Endothelial cell of umbilical vein (primary cell): ENCODE data around the gene CDC37. TPM values are rescaled to one million over a fixed set of nuclear protein-coding genes. Genes with fewer than 3 reads are reported as not detected.

ENCODE experiments used
- BruUV-seq: library from RNA; stranded (reverse); fragments of 400-500 nt; replicated peaks from 2 replicates; lab custom pipeline; 2021; lab: Mats Ljungman, UMichigan
- CTCF ChIA-PET: fragments of 300-600, 350-600 bp; sonication (Branson Sonifier 250); formaldehyde crosslinking; loops from one replicate; lab custom pipeline; 2021; ENCODE audit warnings: antibody characterized with exemption, inconsistent platforms; lab: Charles Lee
- POLR2A ChIA-PET: fragments of 300-600, 350-600 bp; sonication (Branson Sonifier 250); formaldehyde crosslinking; loops from one replicate; lab custom pipeline; 2021; ENCODE audit warnings: antibody characterized with exemption, inconsistent platforms; lab: Charles Lee
- DNase-seq: peaks from one replicate; pipeline ENCODE4 v3.0.0-alpha.2; 2011; ENCODE audit warnings: low read depth, low spot score
- FAIRE-seq: peaks from 2 replicates; lab custom pipeline; 2011; peaks lifted over from hg19 to GRCh38; lab: Jason Lieb, UNC
- H2AFZ ChIP-seq: 2 replicates; pipeline ENCODE4 v1.6.0; 2012; ENCODE audit warnings: low read depth, low read length, control low read depth, inconsistent platforms
- H3K27ac ChIP-seq: 2 replicates; pipeline ENCODE4 v1.5.1; 2011; ENCODE audit warnings: low read depth, mild to moderate bottlenecking, control low read depth, low read length, moderate library complexity; ENCODE audit not compliant: insufficient read depth
- H3K27me3 ChIP-seq, 2 experiments: 2 replicates each; pipeline versions ENCODE4 v1.6.0 to v1.6.1; 2011; ENCODE audit warnings: low read length in 2 of 2, mixed read lengths in 1 of 2; ENCODE audit not compliant: control insufficient read depth in 2 of 2, insufficient read depth in 2 of 2
- H3K36me3 ChIP-seq, 2 experiments: 2 replicates in 1 of 2; 3 replicates in 1 of 2; pipeline ENCODE4 v1.5.1; 2011; ENCODE audit warnings: low read length in 2 of 2, mild to moderate bottlenecking in 1 of 2, moderate library complexity in 1 of 2; ENCODE audit not compliant: control insufficient read depth in 2 of 2, insufficient read depth in 2 of 2; ENCODE audit errors: extremely low read depth in 1 of 2
- H3K4me1 ChIP-seq: 3 replicates; pipeline ENCODE4 v1.5.1; 2011; ENCODE audit warnings: mild to moderate bottlenecking, low read length; ENCODE audit not compliant: control insufficient read depth, insufficient read depth; ENCODE audit errors: extremely low read depth
- H3K4me2 ChIP-seq: 2 replicates; pipeline ENCODE4 v1.6.1; 2011; ENCODE audit warnings: low read length, control low read depth, mixed read lengths; ENCODE audit not compliant: insufficient read depth
- H3K4me3 ChIP-seq, 3 experiments: fragments of 200-600 bp in 1 of 3; sonication (generic), shearing (Covaris generic) in 1 of 3; replicated peaks in 1 of 3; 2 replicates each; pipeline ENCODE4 v1.5.1; 2011 to 2016; ENCODE audit warnings: control low read depth in 3 of 3, low read length in 3 of 3, mild to moderate bottlenecking in 2 of 3, inconsistent platforms in 1 of 3, low read depth in 1 of 3, moderate library complexity in 1 of 3; ENCODE audit not compliant: insufficient read depth in 1 of 3
- H3K79me2 ChIP-seq: 2 replicates; pipeline ENCODE4 v1.6.0; 2012; ENCODE audit warnings: low read length, inconsistent platforms; ENCODE audit not compliant: control insufficient read depth, insufficient read depth
- H3K9ac ChIP-seq: replicated peaks from 2 replicates; pipeline ENCODE3; 2011; ENCODE audit warnings: low read length, control low read depth; ENCODE audit not compliant: insufficient read depth; ENCODE audit errors: extremely low read depth
- H3K9me1 ChIP-seq: replicated peaks from 3 replicates; pipeline ENCODE4 v1.6.0; 2011; ENCODE audit warnings: mild to moderate bottlenecking, low read length; ENCODE audit not compliant: control insufficient read depth, insufficient read depth; ENCODE audit errors: extremely low read depth
- H3K9me3 ChIP-seq: replicated peaks from 2 replicates; pipeline ENCODE4 v1.5.1; 2012; ENCODE audit warnings: low read length, inconsistent platforms; ENCODE audit not compliant: control insufficient read depth, insufficient read depth
- H4K20me1 ChIP-seq: replicated peaks from 2 replicates; pipeline ENCODE3; 2011; ENCODE audit warnings: mild to moderate bottlenecking, low read length; ENCODE audit not compliant: control insufficient read depth, insufficient read depth; ENCODE audit errors: extremely low read depth
- EZH2 ChIP-seq: IDR thresholded peaks from 2 replicates; pipeline ENCODE4 v1.6.1; 2012; ENCODE audit warnings: borderline replicate concordance, low read depth, mild to moderate bottlenecking, moderate library complexity, low read length, inconsistent platforms; ENCODE audit not compliant: severe bottlenecking
- GATA2 ChIP-seq: IDR thresholded peaks from 2 replicates; pipeline ENCODE4 v1.7.0; 2011; ENCODE audit warnings: low read depth, mild to moderate bottlenecking, moderate library complexity, mixed read lengths, low read length; ENCODE audit not compliant: insufficient read length, insufficient read depth
- MAX ChIP-seq: IDR thresholded peaks from 2 replicates; pipeline ENCODE4 v1.6.1; 2011; ENCODE audit not compliant: insufficient read depth, insufficient read length
- MYC ChIP-seq: IDR thresholded peaks from one replicate; pipeline ENCODE4 v1.6.1; 2011; ENCODE audit warnings: mild to moderate bottlenecking, low read depth, low read length
- POLR2A ChIP-seq: IDR thresholded peaks from 2 replicates; pipeline ENCODE4 v1.6.1; 2012; ENCODE audit warnings: low read depth, mild to moderate bottlenecking, control low read depth, low read length
- POLR2AphosphoS5 ChIP-seq: IDR thresholded peaks from 2 replicates; pipeline ENCODE4 v1.6.1; 2012; ENCODE audit warnings: low read depth, mild to moderate bottlenecking, control low read depth, low read length, moderate library complexity; ENCODE audit not compliant: insufficient read depth
- dilution Hi-C: fragments of 300-500 bp; cut with MboI; formaldehyde crosslinking; loops from one replicate; pipeline ENCODE4 v1.15.0; 2019; ENCODE audit warnings: low sequenced_read_pairs; ENCODE audit not compliant: extremely low pct_ligation_motif_present
- intact Hi-C: fragments of 100-400 bp; cut with micrococcal nuclease; formaldehyde crosslinking; loops from one replicate; pipeline ENCODE4 v1.10.0; 2022
- microRNA counts: library from miRNA; unstranded; fragments of <30 nt; microRNA quantifications from one replicate; lab custom pipeline; 2016
- microRNA-seq: library from miRNA; unstranded; fragments of <30 nt; microRNA quantifications from one replicate; pipeline ENCODE4 v1.2.0, GENCODE V29; 2021; ENCODE audit warnings: borderline number of aligned reads, borderline replicate concordance
- polyA plus RNA-seq, 4 experiments: library from polyadenylated mRNA; depleted of rRNA in 3 of 4; stranded (reverse) in 3 of 4; unstranded in 1 of 4; fragments of >200 nt; gene quantifications; 2 replicates each; pipeline versions ENCODE4 v1.2.1 to v1.2.3, GENCODE V29; 2011 to 2012; ENCODE audit warnings: missing spikeins in 1 of 4
- total RNA-seq: library from RNA; stranded (reverse); gene quantifications from 2 replicates; pipeline ENCODE4 v1.2.3, GENCODE V29; 2021

CDC37 gene
- total and polyA plus RNA-seq, 2 donors (not counting 3 experiments of a cell fraction or from before 2014, with no cell fraction given): 300 to 372 TPM

DNA sequence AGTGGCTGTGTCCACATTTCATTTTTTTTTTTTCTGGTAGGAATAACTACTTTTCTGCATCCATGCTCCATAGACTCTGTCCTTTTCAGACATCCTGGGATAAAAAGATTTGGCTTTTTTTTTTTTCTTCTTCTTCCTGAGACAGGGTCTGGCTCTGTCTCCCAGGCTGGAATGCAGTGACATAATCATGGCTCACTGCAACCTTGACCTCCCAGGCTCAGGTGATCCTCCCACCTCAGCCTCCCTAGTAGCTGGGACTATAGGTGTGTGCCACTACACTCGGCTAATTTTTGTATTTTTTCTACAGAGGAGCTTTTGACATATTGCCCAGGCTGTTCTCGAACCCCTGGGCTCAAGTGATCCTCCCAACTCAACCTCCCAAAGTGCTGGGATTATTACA lies 59.8 kb downstream of the CDC37 start:
- CTCF ChIA-PET: interaction anchor here (0.7 to 2.6 kb wide), 6 partner anchors 13 to 93 kb away, joined by 3 to 9 read pairs (median 6); no protein-coding TSS in a partner anchor
- Histone ChIP-seq H3K79me2 (no peaks in the 10 kb centered on the region), H3K4me3 (no peak overlapping the region), H3K36me3 (no peaks in the 10 kb centered on the region), H3K9me3 (no peaks in the 10 kb centered on the region), H3K4me1 (no peaks in the 10 kb centered on the region), H3K9ac (no peak overlapping the region), H4K20me1 (no peaks in the 10 kb centered on the region), H2AFZ (no peak overlapping the region), H3K27me3 (no peaks in the 10 kb centered on the region), H3K4me2 (no peak overlapping the region), H3K9me1 (no peaks in the 10 kb centered on the region), H3K27ac (no peak overlapping the region)
- no peak for DNase-seq
- intact Hi-C loops (no loop called here), dilution Hi-C loops (no loop called here)
- POLR2A ChIA-PET: no interaction called here
- no peak for FAIRE-seq
- BruUV-seq: no TSS peak
- TF ChIP-seq POLR2AphosphoS5 (no peak), MYC (no peak), MAX (no peak), EZH2 (no peak), GATA2 (no peak), POLR2A (no peak)

MicroRNAs within 50 kb of the gene (microRNA counts, 767-probe panel; counts per million panel counts)
- microRNA hsa-miR-1181 (lab: Ali Mortazavi, UCI): 723 counts per million, percentile 96 among the panel's probes with 10 or more counts

Small RNAs within 50 kb of the gene (microRNA-seq; reads per million reads assigned to microRNA genes)
- not detected for gene MIR1181

Other genes with a start within 250 kb of the CDC37 start
- gene DNMT1, start 208.6 kb downstream of the CDC37 start, total RNA-seq: 154 and 165 TPM in 2 replicates
- gene DNMT1, start 208.6 kb downstream of the CDC37 start, polyA plus RNA-seq: 48.9 and 53.4 TPM in 2 replicates
- gene S1PR2, start 172.2 kb downstream of the CDC37 start, total RNA-seq: 1.0 and 1.3 TPM in 2 replicates
- 0.70 and 1.3 TPM in 2 replicates for gene S1PR2, start 172.2 kb downstream of the CDC37 start, polyA plus RNA-seq
- gene MRPL4, start 151.3 kb downstream of the CDC37 start, total RNA-seq: 69.4 and 70.4 TPM in 2 replicates
- gene MRPL4, start 151.3 kb downstream of the CDC37 start, polyA plus RNA-seq: 118 and 144 TPM in 2 replicates
- gene ICAM1, start 132.4 kb downstream of the CDC37 start, total RNA-seq: 7.1 and 20.5 TPM in 2 replicates
- gene ICAM1, start 132.4 kb downstream of the CDC37 start, polyA plus RNA-seq: 30.4 and 38.0 TPM in 2 replicates
- 0.49 TPM in 1 of 2 replicates, not detected in the other for gene ICAM4, start 116.6 kb downstream of the CDC37 start, total RNA-seq
- gene ICAM4, start 116.6 kb downstream of the CDC37 start, polyA plus RNA-seq: 0.41 and 0.44 TPM in 2 replicates
- gene ICAM5, start 113.6 kb downstream of the CDC37 start, total RNA-seq: 0.40 TPM in 1 of 2 replicates, not detected in the other
- gene ICAM5, start 113.6 kb downstream of the CDC37 start, polyA plus RNA-seq: 0.03 and 0.10 TPM in 2 replicates
- gene ZGLP1, start 93.7 kb downstream of the CDC37 start, total RNA-seq: 2.9 and 5.3 TPM in 2 replicates
- 1.6 and 2.3 TPM in 2 replicates for gene ZGLP1, start 93.7 kb downstream of the CDC37 start, polyA plus RNA-seq
- 20.5 and 22.4 TPM in 2 replicates for gene FDX2, start 87.5 kb downstream of the CDC37 start, total RNA-seq
- 59.8 and 61.6 TPM in 2 replicates for gene FDX2, start 87.5 kb downstream of the CDC37 start, polyA plus RNA-seq
- gene RAVER1, start 70.0 kb downstream of the CDC37 start, total RNA-seq: 47.6 and 55.1 TPM in 2 replicates
- gene RAVER1, start 70.0 kb downstream of the CDC37 start, polyA plus RNA-seq: 5.1 and 5.2 TPM in 2 replicates
- 11.4 and 11.6 TPM in 2 replicates for gene ICAM3, start 63.9 kb downstream of the CDC37 start, total RNA-seq
- 6.7 and 8.7 TPM in 2 replicates for gene ICAM3, start 63.9 kb downstream of the CDC37 start, polyA plus RNA-seq
- 138 and 142 TPM in 2 replicates for gene TYK2, start 23.0 kb downstream of the CDC37 start, total RNA-seq
- 92.9 and 93.7 TPM in 2 replicates for gene TYK2, start 23.0 kb downstream of the CDC37 start, polyA plus RNA-seq
- 9.9 and 10.0 TPM in 2 replicates for gene PDE4A, start 17.0 kb upstream of the CDC37 start, total RNA-seq
- 3.7 and 3.8 TPM in 2 replicates for gene PDE4A, start 17.0 kb upstream of the CDC37 start, polyA plus RNA-seq
- 78.2 and 81.4 TPM in 2 replicates for gene KEAP1, start 99.8 kb upstream of the CDC37 start, total RNA-seq
- gene KEAP1, start 99.8 kb upstream of the CDC37 start, polyA plus RNA-seq: 91.1 and 107 TPM in 2 replicates
- not detected in 2 replicates for gene S1PR5, start 113.9 kb upstream of the CDC37 start, total RNA-seq
- not detected in 2 replicates for gene S1PR5, start 113.9 kb upstream of the CDC37 start, polyA plus RNA-seq
- gene ATG4D, start 140.4 kb upstream of the CDC37 start, total RNA-seq: 19.8 and 21.8 TPM in 2 replicates
- 24.9 and 29.6 TPM in 2 replicates for gene ATG4D, start 140.4 kb upstream of the CDC37 start, polyA plus RNA-seq
- gene KRI1, start 162.5 kb upstream of the CDC37 start, total RNA-seq: 23.1 and 25.7 TPM in 2 replicates
- 5.9 and 6.7 TPM in 2 replicates for gene KRI1, start 162.5 kb upstream of the CDC37 start, polyA plus RNA-seq
- gene CDKN2D, start 165.4 kb upstream of the CDC37 start, total RNA-seq: 5.0 and 5.9 TPM in 2 replicates
- 9.2 and 9.8 TPM in 2 replicates for gene CDKN2D, start 165.4 kb upstream of the CDC37 start, polyA plus RNA-seq
- gene AP1M2, start 183.8 kb upstream of the CDC37 start, total RNA-seq: not detected in 2 replicates
- gene AP1M2, start 183.8 kb upstream of the CDC37 start, polyA plus RNA-seq: 0.19 TPM in 1 of 2 replicates, not detected in the other
- gene SLC44A2, start 222.0 kb upstream of the CDC37 start, total RNA-seq: 130 and 136 TPM in 2 replicates
- gene SLC44A2, start 222.0 kb upstream of the CDC37 start, polyA plus RNA-seq: 94.2 and 97.7 TPM in 2 replicates